ENCODE results near the gene MRPL49.
"Not testable (repeated sequence)": the region's sequence is repeated elsewhere in the genome, so short reads cannot be mapped to it uniquely, and the experiment has no call there.

Gene MRPL49

DNA sequence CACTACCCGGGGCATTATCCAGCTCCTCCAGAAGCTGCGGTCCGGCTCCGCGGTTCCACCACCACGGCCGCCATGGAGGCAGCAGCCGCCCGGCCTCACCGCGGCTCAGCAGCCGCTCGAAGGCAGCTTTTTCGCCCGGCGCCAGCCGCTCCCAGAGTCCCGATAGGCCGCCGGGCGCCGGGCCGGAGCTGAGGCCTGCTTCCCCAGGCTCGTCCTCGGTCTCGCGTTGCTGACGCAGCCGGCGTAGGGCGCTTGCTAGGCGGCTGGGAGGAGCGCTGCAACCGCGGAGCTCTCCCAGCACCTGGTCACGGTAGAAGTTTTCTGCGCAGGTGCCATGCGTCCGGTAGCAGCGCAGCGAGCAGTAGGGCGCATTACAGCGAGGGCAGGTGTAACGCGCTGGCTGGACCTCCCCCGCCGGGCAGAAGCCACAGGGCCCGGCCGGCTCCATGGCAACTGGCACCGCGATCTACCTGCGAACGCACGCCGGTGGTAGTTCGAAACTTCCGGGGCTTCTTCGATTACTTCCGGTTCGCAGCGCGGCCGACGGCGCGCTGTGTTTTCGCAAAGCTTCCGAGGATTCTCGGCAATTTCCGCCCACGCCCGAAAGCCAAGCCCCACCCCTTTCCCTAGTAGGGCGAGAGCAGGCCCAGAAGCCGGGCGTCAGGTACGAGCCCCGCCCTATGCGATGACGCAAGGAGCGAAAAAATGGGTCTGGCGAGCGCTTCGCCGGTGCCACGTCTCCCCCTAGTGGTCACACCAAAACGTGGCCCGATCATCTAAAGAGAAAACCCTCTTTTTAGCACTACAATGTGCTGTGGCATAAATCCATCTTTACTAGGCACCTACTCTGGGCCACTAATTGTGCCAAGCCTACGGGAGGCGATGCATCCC lies 4.7 kb upstream of the MRPL49 start, which contains the start of gene ZNHIT2:
Gene ZNHIT2, minus strand, starts transcription at position 496 of the 891 bp plus-strand sequence. Its CDS starts 48 bp downstream, at position 448.
- peak; percentile 100 for DNase-seq (ENCODE audit: low read depth in 2 of 2)

GRCh38 chr11:65118097-65118837 lies 3.9 kb upstream of the MRPL49 start:
- DNase-seq (ENCODE audit: low read depth in 2 of 2) = no peak

DNA sequence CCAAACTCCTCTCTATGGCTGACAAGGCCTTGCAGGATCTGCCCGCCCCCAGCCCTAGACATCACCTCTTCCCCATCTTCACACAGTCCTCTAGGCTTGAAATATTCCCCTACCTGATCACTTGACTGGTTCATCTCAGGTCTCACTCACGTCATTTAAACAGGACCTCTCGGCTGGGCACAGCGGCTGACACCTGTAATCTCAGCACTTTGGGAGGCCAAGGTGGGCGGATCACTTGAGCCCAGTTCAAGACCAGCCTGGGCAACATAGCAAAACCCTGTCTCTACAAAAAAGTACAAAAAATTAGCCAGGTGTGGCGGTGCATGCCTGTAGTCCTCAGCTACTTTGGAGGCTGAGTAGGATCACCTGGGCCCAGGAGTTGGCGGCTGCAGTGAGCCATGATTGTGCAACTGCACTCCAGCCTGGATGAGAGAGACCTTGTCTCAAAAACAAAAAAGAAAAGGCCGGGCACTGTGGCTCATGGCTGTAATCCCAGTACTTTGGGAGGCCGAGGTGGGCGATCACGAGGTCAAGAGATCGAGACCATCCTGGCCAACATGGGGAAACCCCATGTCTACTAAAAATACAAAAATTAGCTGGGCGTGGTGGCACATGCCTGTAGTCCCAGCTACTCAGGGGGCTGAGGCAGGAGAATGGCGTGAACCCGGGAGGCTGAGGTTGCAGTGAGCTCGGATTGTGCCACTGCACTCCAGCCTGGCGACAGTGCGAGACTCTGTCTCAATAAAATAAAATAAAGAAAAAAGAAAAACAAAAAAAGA lies 3.0 kb upstream of the MRPL49 start:
- not testable (repeated sequence) for DNase-seq (ENCODE audit: low read depth in 2 of 2)

DNA sequence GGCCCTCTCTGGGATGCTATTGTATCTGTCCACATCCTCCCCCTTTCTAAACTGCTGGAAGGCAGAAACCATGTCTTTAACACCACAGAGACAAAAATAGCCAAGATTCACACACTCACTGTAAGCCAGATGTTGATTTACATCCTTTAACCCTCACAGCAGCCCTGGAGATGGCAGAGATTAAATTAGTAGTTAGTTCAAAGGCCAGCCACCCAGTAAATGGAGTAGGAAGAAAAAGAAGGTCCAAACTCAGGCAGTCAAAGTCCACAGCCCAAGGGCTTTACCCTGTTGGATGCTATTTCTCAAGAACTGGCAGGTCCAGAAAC lies 2.5 kb upstream of the MRPL49 start:
- DNase-seq (ENCODE audit: low read depth in 2 of 2) = no peak

GRCh38 chr11:65120831-65121230 lies 1.3 kb upstream of the MRPL49 start:
- DNase-seq (ENCODE audit: low read depth in 2 of 2) = no peak

DNA sequence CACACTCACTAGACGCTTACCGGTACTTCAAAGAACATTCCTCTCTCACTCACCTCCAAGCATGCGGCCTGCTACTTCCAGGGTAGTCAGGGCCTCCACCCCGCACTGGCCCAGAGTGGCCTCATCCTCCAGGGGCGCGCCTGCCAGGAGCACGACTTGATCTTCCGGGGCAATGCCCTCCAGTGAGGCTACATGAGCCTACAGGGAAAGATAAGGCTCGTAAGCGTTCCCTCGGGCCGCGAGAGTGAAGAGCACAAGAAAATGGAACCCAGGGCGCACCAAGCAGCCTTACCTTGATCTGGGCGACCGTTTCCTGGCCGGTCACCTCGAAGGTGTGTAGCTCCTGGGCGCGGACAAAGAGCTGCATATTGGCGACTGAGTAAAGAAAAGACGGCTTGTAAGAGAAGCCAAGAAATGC lies 665 bp upstream of the MRPL49 start:
- DNase-seq (ENCODE audit: low read depth in 2 of 2) = no peak

- no peak for DNase-seq (ENCODE audit: low read depth in 2 of 2)
Measured at GRCh38 chr11:65124480-65125196, 2.5 kb downstream of the MRPL49 start.

GRCh38 chr11:65125197-65126056 lies 3.3 kb downstream of the MRPL49 start:
- DNase-seq (ENCODE audit: low read depth in 2 of 2) = no peak

DNA sequence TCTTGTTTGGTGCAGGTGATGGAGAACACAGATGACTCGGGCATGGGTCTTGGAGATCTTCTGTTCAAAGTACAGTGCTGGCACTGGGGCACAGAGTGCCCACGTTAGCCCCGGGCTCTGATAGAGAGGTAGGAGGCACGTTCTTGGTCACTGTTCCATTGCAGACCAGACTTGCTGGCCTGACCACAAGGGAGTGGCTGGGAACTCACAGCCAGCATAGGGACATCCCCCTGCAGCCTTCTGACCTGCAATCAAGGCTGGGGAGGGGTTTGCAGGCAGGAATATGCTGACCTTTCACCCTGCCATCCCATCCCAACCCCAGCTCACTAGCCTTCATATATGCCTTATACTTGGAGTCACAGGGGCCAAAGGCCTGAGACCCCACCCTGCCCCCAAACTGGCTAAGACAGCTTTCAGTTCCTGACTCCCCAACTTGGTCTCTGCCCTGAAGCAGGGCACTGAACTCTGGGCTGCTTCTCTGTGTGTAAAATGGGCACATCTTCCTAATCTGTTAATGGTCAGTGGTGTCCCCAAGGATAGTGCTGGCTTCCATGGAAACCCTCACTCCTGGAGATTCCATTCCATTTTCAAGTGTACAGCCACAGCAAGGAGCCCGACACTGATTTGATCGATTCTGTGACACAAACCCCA lies 4.6 kb downstream of the MRPL49 start:
- DNase-seq (ENCODE audit: low read depth in 2 of 2) = no peak

GRCh38 chr11:65127473-65128181 lies 5.5 kb downstream of the MRPL49 start:
- DNase-seq (ENCODE audit: low read depth in 2 of 2) = no peak

DNA sequence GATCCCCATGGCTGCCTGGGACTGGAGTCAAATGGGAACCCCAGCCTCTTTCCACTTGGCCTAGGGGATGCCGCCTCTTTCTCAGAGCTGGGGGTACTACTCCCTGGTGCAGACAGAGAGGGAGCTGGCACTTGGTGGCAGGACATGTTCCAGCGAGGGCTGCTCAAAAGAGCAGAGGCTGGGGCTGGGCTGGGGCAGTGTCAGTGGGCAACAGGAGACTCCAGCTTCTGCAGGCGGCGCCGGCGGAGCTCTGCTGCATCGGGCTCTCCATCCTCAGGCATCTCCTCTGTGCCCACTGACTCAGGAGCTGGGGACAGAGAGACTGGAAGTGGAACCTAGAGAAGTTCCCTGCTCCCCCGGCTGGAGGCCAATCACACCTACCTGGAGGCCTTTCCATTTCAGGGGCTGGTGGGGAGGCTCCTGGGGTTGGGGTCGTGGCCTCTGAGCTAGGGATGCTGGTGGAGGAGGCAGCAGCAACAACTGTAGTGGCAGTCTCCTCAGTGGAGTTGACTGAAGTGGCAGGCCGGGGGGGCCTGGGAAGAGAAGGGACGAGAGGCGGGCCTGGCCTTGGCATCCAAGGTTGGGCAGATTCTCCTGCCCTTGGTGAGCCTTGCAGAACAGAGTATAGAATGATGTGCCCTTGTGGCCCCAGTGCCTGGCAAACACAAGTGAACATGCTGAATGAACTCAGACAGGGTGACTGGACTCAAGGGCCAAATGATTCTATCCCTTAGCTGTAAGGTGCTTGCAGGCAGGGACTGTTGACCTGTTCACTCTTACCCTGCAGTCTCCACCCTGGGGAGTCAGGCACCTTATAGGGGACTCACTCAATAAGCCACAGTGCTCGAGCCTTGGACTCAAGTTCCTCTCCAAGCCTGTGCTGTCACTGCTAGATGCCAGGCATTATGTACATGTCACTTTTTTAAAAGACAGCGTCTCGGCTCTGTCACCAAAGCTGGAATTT lies 6.3 kb downstream of the MRPL49 start:
- DNase-seq (ENCODE audit: low read depth in 2 of 2) = no peak

DNA sequence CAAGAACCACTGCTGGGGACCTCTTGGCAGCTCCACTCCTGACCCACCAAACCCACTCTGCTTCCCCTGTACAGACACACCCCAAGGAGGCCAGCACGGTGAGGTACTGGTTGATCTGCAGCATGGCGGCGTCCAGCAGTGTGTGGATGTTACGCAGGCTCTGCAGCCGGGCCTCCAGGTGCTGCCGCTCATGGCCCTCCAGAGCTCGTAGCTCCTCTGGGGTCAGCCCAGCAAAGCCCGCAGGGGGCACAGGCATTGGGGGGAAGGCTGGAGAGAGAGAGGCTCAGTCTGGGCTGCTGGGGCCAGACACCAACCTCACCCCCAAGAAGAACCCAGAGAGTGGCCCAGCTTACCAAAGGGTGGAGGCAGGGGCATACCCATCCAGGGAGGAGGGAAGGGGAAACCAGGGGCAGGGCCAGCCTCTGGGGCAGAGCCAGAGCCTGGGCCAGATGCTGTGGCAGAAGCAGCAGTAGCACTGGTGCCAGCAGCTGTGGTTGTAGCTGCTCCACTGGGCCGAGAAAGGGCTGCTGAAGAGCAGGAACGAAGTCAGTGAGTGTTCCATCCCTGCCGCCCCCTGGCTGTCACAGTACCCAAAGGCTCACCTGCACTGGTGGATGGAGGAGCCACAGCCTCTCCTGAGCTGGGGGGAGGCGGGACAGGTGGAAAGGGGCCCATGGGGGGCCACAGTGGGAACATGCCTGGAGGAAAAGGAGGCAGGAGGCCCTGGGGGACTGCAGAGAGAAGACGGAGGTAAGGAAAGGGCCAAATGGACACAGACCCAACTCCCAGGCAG lies 7.7 kb downstream of the MRPL49 start:
- no peak for DNase-seq (ENCODE audit: low read depth in 2 of 2)

DNA sequence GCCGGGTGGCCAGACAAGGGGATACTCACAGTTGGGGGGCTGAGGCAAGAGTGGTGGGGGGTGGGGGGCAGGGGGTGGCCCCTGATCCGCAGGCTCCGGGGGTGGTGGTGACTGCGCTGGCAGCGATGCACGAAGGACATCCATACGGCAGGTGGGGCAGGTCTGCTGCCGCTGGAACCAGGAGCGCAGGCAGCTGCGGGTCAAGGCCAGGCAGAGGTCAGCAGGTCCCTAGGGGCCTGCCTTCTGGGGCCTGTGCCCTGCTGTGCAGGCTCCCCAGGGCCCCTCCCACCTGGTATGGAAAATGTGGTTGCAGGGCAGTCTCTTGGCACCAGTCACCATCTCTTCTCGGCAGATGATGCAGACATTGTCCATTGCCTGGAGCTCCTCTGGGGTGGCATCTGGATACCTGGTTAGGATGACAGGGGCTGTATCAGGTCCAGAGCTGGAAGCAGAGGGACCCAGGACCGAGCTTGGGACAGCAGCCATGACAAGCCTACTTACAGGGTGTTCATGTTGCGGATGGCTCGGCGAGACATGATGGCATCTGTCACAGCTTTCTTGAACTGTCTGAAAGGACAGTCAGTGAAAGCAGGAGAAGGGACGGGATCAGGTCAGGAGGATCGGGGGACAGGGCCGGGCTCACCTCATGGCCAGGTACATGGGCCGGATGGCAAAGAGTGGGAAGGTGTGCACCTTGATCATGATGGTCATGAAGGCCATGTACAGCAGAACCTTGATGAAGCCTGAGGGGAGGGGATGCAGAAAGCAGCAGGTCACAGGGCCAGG lies 8.7 kb downstream of the MRPL49 start:
- no peak for DNase-seq (ENCODE audit: low read depth in 2 of 2)

DNA sequence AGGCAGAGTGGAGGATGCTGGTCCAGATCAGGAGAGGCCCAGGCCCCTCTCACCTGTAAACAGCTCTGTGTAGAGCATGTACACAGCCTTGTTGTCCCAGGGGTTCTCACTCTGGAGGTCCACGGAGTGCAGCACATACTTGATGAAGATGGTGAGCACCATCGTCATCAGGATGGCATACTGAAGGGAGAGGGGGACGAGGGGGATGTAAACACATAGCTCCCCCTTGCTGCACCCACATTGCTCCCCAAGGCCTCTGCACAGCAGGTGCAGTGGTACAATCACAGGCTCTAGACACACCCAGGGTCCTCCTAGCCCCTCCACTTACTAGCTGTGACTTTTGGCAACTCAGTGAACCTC lies 9.3 kb downstream of the MRPL49 start:
- DNase-seq (ENCODE audit: low read depth in 2 of 2) = no peak

GRCh38 chr11:65131895-65132237 lies 9.7 kb downstream of the MRPL49 start:
- DNase-seq (ENCODE audit: low read depth in 2 of 2) = no peak

DNA sequence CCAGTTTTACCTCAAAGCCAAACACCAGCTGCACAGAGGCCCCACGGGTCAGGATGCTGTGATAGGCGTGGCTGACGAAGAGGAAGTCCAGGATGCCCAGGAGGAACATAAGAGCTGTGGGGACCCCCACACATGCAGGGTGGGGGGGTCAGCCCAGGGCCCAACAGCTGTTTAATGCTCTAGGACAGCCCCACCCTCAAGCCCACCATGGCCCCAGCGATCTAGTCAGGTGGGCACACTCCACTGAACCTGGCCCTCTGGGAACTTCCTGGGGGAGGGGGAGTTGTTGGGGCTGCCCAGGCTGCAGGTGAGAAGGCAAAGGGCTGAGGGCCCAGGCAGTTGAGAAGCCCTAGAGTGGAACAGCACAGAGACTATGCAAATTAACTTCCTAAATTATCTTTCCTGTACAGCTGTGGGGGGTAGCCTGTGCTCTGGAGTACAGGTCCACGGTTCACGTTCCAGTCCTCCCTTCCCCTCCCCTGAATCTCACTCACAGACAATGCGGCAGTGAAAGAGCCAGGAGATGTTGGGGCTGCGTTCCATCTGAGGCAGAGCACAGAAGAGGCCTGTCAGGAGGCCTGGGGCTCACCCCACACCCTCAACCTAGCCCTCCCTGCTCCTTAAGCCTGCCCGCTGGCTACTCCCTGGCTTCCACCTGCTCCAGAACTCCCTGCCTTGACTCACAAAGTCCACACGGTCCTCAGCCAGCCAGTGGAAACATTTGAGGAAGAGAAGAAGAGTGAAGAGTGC lies 10.3 kb downstream of the MRPL49 start:
- DNase-seq (ENCODE audit: low read depth in 2 of 2) = no peak
